SK-N-SH (cell line): ENCODE measurements around the gene TAF4.

Experiments
- EP300 ChIP-seq, 2 experiments: IDR thresholded peaks; 2 replicates each; pipeline versions ENCODE4 v1.4.0 to v1.6.1; 2012; ENCODE audit warnings: borderline replicate concordance in 1 of 2, low read depth in 1 of 2, low read length in 1 of 2
- EZH2phosphoT487 ChIP-seq: fragments of 200-600 bp; sonication (generic); IDR thresholded peaks from 2 replicates; pipeline ENCODE4 v1.6.1; 2017; ENCODE audit warnings: low read depth, mixed run types, mild to moderate bottlenecking, antibody characterized with exemption, moderate library complexity, borderline replicate concordance
- NRF1 ChIP-seq: IDR thresholded peaks from 2 replicates; pipeline ENCODE4 v1.6.1; 2012; ENCODE audit warnings: low read depth, mild to moderate bottlenecking, low read length
- POLR2AphosphoS5 ChIP-seq: IDR thresholded peaks from 2 replicates; pipeline ENCODE4 v1.6.1; 2012; ENCODE audit warnings: low read depth, low read length
- SMC3 ChIP-seq: IDR thresholded peaks from 2 replicates; pipeline ENCODE4 v1.6.1; 2012; ENCODE audit warnings: low read depth, low read length, improper control_type of control experiment
- TAF1 ChIP-seq: IDR thresholded peaks from 2 replicates; pipeline ENCODE4 v1.6.1; 2012; ENCODE audit warnings: low read depth, mild to moderate bottlenecking, low read length, moderate library complexity, borderline replicate concordance
- TCF12 ChIP-seq: IDR thresholded peaks from 2 replicates; pipeline ENCODE4 v1.4.0; 2012
- YY1 ChIP-seq: IDR thresholded peaks from 2 replicates; pipeline ENCODE4 v1.4.0; 2012; ENCODE audit warnings: low read depth, mild to moderate bottlenecking
- TF ChIP-seq, protein P1 (sequence below): fragments of 200-600 bp; sonication (generic); IDR thresholded peaks from 2 replicates; pipeline ENCODE4 v1.6.1; 2017; ENCODE audit warnings: antibody characterized with exemption, mild to moderate bottlenecking, moderate library complexity
- TF ChIP-seq, protein P2 (sequence below): IDR thresholded peaks from 2 replicates; pipeline ENCODE4 v1.4.0; 2012; ENCODE audit warnings: low read depth, borderline replicate concordance
- TF ChIP-seq, protein P3 (sequence below): fragments of 150-350 bp; IDR thresholded peaks from 2 replicates; pipeline ENCODE4 v1.6.1; 2017; ENCODE audit warnings: antibody characterized with exemption, low read length, low read depth, borderline replicate concordance
- TF ChIP-seq, protein P4 (sequence below): IDR thresholded peaks from 2 replicates; pipeline ENCODE4 v1.6.1; 2012; ENCODE audit warnings: mild to moderate bottlenecking, low read depth, low read length, moderate library complexity

DNA sequence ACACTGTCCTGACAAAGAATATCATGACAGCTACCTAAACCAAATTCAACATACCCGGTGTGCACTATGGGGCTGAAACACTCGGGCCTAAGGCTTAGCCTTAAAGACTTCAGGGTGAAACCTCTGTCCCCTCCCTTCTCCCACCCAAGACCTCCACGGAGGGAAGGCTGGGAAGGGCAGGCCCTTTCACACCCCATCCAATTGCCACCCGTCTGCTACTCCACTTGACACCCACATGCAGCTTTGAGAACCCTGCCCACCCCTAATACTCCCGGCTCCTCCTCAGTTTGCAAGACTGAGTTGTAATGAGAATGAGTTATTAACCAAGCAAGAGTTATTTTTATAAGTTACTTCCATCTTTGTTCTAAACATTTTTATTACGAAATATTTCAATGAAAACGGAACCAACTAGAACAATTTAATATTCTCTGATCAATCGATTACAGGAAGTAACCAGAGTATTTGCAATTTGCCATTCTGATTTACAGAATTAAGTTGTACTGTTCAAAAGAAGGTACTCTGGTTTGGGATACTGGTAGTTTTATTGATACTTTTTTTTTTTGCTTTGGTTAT is 3.7 kb downstream of the TAF4 start:
- TF ChIP-seq, protein P1, sequence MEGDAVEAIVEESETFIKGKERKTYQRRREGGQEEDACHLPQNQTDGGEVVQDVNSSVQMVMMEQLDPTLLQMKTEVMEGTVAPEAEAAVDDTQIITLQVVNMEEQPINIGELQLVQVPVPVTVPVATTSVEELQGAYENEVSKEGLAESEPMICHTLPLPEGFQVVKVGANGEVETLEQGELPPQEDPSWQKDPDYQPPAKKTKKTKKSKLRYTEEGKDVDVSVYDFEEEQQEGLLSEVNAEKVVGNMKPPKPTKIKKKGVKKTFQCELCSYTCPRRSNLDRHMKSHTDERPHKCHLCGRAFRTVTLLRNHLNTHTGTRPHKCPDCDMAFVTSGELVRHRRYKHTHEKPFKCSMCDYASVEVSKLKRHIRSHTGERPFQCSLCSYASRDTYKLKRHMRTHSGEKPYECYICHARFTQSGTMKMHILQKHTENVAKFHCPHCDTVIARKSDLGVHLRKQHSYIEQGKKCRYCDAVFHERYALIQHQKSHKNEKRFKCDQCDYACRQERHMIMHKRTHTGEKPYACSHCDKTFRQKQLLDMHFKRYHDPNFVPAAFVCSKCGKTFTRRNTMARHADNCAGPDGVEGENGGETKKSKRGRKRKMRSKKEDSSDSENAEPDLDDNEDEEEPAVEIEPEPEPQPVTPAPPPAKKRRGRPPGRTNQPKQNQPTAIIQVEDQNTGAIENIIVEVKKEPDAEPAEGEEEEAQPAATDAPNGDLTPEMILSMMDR, result no peak
- TF ChIP-seq TCF12, result no peak
- TF ChIP-seq, protein P2, sequence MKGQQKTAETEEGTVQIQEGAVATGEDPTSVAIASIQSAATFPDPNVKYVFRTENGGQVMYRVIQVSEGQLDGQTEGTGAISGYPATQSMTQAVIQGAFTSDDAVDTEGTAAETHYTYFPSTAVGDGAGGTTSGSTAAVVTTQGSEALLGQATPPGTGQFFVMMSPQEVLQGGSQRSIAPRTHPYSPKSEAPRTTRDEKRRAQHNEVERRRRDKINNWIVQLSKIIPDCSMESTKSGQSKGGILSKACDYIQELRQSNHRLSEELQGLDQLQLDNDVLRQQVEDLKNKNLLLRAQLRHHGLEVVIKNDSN, result no peak
- no peak for TF ChIP-seq SMC3
- TF ChIP-seq POLR2AphosphoS5, result no peak
- TF ChIP-seq YY1, result no peak
- no peak for TF ChIP-seq EP300 (IDR thresholded peaks at IDR 0.05; ENCODE audit: borderline replicate concordance in 1 of 2, low read depth in 1 of 2, low read length in 1 of 2)
- no peak for TF ChIP-seq EZH2phosphoT487
- no peak for TF ChIP-seq NRF1
- TF ChIP-seq, protein P3, sequence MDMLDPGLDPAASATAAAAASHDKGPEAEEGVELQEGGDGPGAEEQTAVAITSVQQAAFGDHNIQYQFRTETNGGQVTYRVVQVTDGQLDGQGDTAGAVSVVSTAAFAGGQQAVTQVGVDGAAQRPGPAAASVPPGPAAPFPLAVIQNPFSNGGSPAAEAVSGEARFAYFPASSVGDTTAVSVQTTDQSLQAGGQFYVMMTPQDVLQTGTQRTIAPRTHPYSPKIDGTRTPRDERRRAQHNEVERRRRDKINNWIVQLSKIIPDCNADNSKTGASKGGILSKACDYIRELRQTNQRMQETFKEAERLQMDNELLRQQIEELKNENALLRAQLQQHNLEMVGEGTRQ, result no peak
- TF ChIP-seq, protein P4, sequence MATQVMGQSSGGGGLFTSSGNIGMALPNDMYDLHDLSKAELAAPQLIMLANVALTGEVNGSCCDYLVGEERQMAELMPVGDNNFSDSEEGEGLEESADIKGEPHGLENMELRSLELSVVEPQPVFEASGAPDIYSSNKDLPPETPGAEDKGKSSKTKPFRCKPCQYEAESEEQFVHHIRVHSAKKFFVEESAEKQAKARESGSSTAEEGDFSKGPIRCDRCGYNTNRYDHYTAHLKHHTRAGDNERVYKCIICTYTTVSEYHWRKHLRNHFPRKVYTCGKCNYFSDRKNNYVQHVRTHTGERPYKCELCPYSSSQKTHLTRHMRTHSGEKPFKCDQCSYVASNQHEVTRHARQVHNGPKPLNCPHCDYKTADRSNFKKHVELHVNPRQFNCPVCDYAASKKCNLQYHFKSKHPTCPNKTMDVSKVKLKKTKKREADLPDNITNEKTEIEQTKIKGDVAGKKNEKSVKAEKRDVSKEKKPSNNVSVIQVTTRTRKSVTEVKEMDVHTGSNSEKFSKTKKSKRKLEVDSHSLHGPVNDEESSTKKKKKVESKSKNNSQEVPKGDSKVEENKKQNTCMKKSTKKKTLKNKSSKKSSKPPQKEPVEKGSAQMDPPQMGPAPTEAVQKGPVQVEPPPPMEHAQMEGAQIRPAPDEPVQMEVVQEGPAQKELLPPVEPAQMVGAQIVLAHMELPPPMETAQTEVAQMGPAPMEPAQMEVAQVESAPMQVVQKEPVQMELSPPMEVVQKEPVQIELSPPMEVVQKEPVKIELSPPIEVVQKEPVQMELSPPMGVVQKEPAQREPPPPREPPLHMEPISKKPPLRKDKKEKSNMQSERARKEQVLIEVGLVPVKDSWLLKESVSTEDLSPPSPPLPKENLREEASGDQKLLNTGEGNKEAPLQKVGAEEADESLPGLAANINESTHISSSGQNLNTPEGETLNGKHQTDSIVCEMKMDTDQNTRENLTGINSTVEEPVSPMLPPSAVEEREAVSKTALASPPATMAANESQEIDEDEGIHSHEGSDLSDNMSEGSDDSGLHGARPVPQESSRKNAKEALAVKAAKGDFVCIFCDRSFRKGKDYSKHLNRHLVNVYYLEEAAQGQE, result no peak
- TF ChIP-seq TAF1, result no peak
